ENCODE results near the gene PLEK2.
A peak's percentile ranks its signal among the peaks of the same experiment; 100 is the strongest.
"Not testable (repeated sequence)": the region's sequence is repeated elsewhere in the genome, so short reads cannot be mapped to it uniquely, and the experiment has no call there.

PLEK2 gene

GRCh38 chr14:67411820-67412421 lies at the start of gene PLEK2:
PLEK2 (minus strand) TSS chr14:67412165; CDS start chr14:67412059, 106 bp downstream.
- peak within 1 kb of the TSS; percentile 97 for H2AFZ ChIP-seq (ENCODE audit: low read length, unreplicated experiment)
- peak within 1 kb of the TSS; percentile 87 for H3K4me3 ChIP-seq (ENCODE audit: low read depth, low read length)
- H3K27me3 ChIP-seq (ENCODE audit: insufficient read depth, low read length), result no peaks in the 10 kb centered on the region
- H3K4me1 ChIP-seq (ENCODE audit: control insufficient read depth, insufficient read depth, low read length, unreplicated experiment), result peaks cover 22% of the 10 kb centered on the region
- no peaks in the 10 kb centered on the region for H3K36me3 ChIP-seq (ENCODE audit: insufficient read depth, low read length)
- H3K27ac ChIP-seq (ENCODE audit: low read depth, low read length), result no peak within 1 kb of the TSS
- H3K79me2 ChIP-seq (ENCODE audit: control insufficient read depth, insufficient read depth, low read length, unreplicated experiment), result peaks cover 10% of the 10 kb centered on the region

- no peak overlapping the region for H2AFZ ChIP-seq (ENCODE audit: low read length, unreplicated experiment)
- peaks cover 32% of the 10 kb centered on the region for H3K27me3 ChIP-seq (ENCODE audit: insufficient read depth, low read length)
- no peaks in the 10 kb centered on the region for H3K36me3 ChIP-seq (ENCODE audit: insufficient read depth, low read length)
Observed at GRCh38 chr14:67461341-67461985, 49.5 kb upstream of the PLEK2 start.

GRCh38 chr14:67459336-67459735 lies 47.4 kb upstream of the PLEK2 start:
- Histone ChIP-seq H3K4me3 (ENCODE audit: low read depth, low read length) (no peak overlapping the region), H3K27ac (ENCODE audit: low read depth, low read length) (no peak overlapping the region), H3K79me2 (ENCODE audit: control insufficient read depth, insufficient read depth, low read length, unreplicated experiment) (no peaks in the 10 kb centered on the region), H3K4me1 (ENCODE audit: control insufficient read depth, insufficient read depth, low read length, unreplicated experiment) (peaks cover 12% of the 10 kb centered on the region), H3K27me3 (ENCODE audit: insufficient read depth, low read length) (peaks cover 18% of the 10 kb centered on the region), H3K36me3 (ENCODE audit: insufficient read depth, low read length) (no peaks in the 10 kb centered on the region), H2AFZ (ENCODE audit: low read length, unreplicated experiment) (no peak overlapping the region)

More at GRCh38 chr14:67461341-67461985, 49.5 kb upstream of the PLEK2 start:
- Histone ChIP-seq H3K4me1 (ENCODE audit: control insufficient read depth, insufficient read depth, low read length, unreplicated experiment) (peaks cover 12% of the 10 kb centered on the region), H3K4me3 (ENCODE audit: low read depth, low read length) (no peak overlapping the region), H3K27ac (ENCODE audit: low read depth, low read length) (no peak overlapping the region), H3K79me2 (ENCODE audit: control insufficient read depth, insufficient read depth, low read length, unreplicated experiment) (no peaks in the 10 kb centered on the region)

- H3K4me1 ChIP-seq (ENCODE audit: control insufficient read depth, insufficient read depth, low read length, unreplicated experiment), result peaks cover 12% of the 10 kb centered on the region
- H3K27ac ChIP-seq (ENCODE audit: low read depth, low read length), result no peak overlapping the region
- peaks cover 16% of the 10 kb centered on the region for H3K27me3 ChIP-seq (ENCODE audit: insufficient read depth, low read length)
- no peak overlapping the region for H2AFZ ChIP-seq (ENCODE audit: low read length, unreplicated experiment)
- H3K4me3 ChIP-seq (ENCODE audit: low read depth, low read length), result no peak overlapping the region
- H3K36me3 ChIP-seq (ENCODE audit: insufficient read depth, low read length), result no peaks in the 10 kb centered on the region
- no peaks in the 10 kb centered on the region for H3K79me2 ChIP-seq (ENCODE audit: control insufficient read depth, insufficient read depth, low read length, unreplicated experiment)
Observed at GRCh38 chr14:67457782-67458181, 45.8 kb upstream of the PLEK2 start.

- no peak overlapping the region for H3K4me3 ChIP-seq (ENCODE audit: low read depth, low read length)
- no peak overlapping the region for H2AFZ ChIP-seq (ENCODE audit: low read length, unreplicated experiment)
- H3K4me1 ChIP-seq (ENCODE audit: control insufficient read depth, insufficient read depth, low read length, unreplicated experiment), result peaks cover 8% of the 10 kb centered on the region
- peaks cover 16% of the 10 kb centered on the region for H3K27me3 ChIP-seq (ENCODE audit: insufficient read depth, low read length)
- H3K27ac ChIP-seq (ENCODE audit: low read depth, low read length), result no peak overlapping the region
- H3K36me3 ChIP-seq (ENCODE audit: insufficient read depth, low read length), result no peaks in the 10 kb centered on the region
- no peaks in the 10 kb centered on the region for H3K79me2 ChIP-seq (ENCODE audit: control insufficient read depth, insufficient read depth, low read length, unreplicated experiment)
Observed at GRCh38 chr14:67456732-67457131, 44.8 kb upstream of the PLEK2 start.

- Histone ChIP-seq H2AFZ (ENCODE audit: low read length, unreplicated experiment) (no peak overlapping the region), H3K27me3 (ENCODE audit: insufficient read depth, low read length) (peaks cover 16% of the 10 kb centered on the region), H3K36me3 (ENCODE audit: insufficient read depth, low read length) (no peaks in the 10 kb centered on the region), H3K4me3 (ENCODE audit: low read depth, low read length) (no peak overlapping the region), H3K79me2 (ENCODE audit: control insufficient read depth, insufficient read depth, low read length, unreplicated experiment) (no peaks in the 10 kb centered on the region), H3K4me1 (ENCODE audit: control insufficient read depth, insufficient read depth, low read length, unreplicated experiment) (no peaks in the 10 kb centered on the region), H3K27ac (ENCODE audit: low read depth, low read length) (no peak overlapping the region)
Observed at GRCh38 chr14:67453575-67454300, 41.8 kb upstream of the PLEK2 start.

- not testable (repeated sequence) for H2AFZ ChIP-seq (ENCODE audit: low read length, unreplicated experiment); H3K4me1 ChIP-seq (ENCODE audit: control insufficient read depth, insufficient read depth, low read length, unreplicated experiment); H3K79me2 ChIP-seq (ENCODE audit: control insufficient read depth, insufficient read depth, low read length, unreplicated experiment); H3K27ac ChIP-seq (ENCODE audit: low read depth, low read length); H3K4me3 ChIP-seq (ENCODE audit: low read depth, low read length); H3K36me3 ChIP-seq (ENCODE audit: insufficient read depth, low read length); H3K27me3 ChIP-seq (ENCODE audit: insufficient read depth, low read length)
Observed at GRCh38 chr14:67451667-67452066, 39.7 kb upstream of the PLEK2 start.

GRCh38 chr14:67449096-67449495 lies 37.1 kb upstream of the PLEK2 start:
- no peaks in the 10 kb centered on the region for H3K79me2 ChIP-seq (ENCODE audit: control insufficient read depth, insufficient read depth, low read length, unreplicated experiment)
- no peak overlapping the region for H3K4me3 ChIP-seq (ENCODE audit: low read depth, low read length)
- H3K27ac ChIP-seq (ENCODE audit: low read depth, low read length), result no peak overlapping the region
- no peaks in the 10 kb centered on the region; the same call in 1 of the 2 replicates for H3K27me3 ChIP-seq (ENCODE audit: insufficient read depth, low read length)
- peaks cover 12% of the 10 kb centered on the region for H3K4me1 ChIP-seq (ENCODE audit: control insufficient read depth, insufficient read depth, low read length, unreplicated experiment)
- no peaks in the 10 kb centered on the region for H3K36me3 ChIP-seq (ENCODE audit: insufficient read depth, low read length)
- H2AFZ ChIP-seq (ENCODE audit: low read length, unreplicated experiment), result no peak overlapping the region

GRCh38 chr14:67447033-67447381 lies 35.0 kb upstream of the PLEK2 start:
- H3K36me3 ChIP-seq (ENCODE audit: insufficient read depth, low read length), result no peaks in the 10 kb centered on the region
- no peaks in the 10 kb centered on the region; the same call in 1 of the 2 replicates for H3K27me3 ChIP-seq (ENCODE audit: insufficient read depth, low read length)
- no peaks in the 10 kb centered on the region for H3K79me2 ChIP-seq (ENCODE audit: control insufficient read depth, insufficient read depth, low read length, unreplicated experiment)
- no peak overlapping the region for H3K27ac ChIP-seq (ENCODE audit: low read depth, low read length)
- H2AFZ ChIP-seq (ENCODE audit: low read length, unreplicated experiment), result no peak overlapping the region
- H3K4me3 ChIP-seq (ENCODE audit: low read depth, low read length), result no peak overlapping the region
- peaks cover 14% of the 10 kb centered on the region for H3K4me1 ChIP-seq (ENCODE audit: control insufficient read depth, insufficient read depth, low read length, unreplicated experiment)

GRCh38 chr14:67446371-67447032 lies 34.5 kb upstream of the PLEK2 start:
- Histone ChIP-seq H2AFZ (ENCODE audit: low read length, unreplicated experiment) (no peak overlapping the region), H3K36me3 (ENCODE audit: insufficient read depth, low read length) (no peaks in the 10 kb centered on the region), H3K4me1 (ENCODE audit: control insufficient read depth, insufficient read depth, low read length, unreplicated experiment) (peaks cover 14% of the 10 kb centered on the region), H3K27ac (ENCODE audit: low read depth, low read length) (no peak overlapping the region), H3K27me3 (ENCODE audit: insufficient read depth, low read length) (no peaks in the 10 kb centered on the region; the same call in 1 of the 2 replicates), H3K4me3 (ENCODE audit: low read depth, low read length) (no peak overlapping the region), H3K79me2 (ENCODE audit: control insufficient read depth, insufficient read depth, low read length, unreplicated experiment) (no peaks in the 10 kb centered on the region)
